ENCODE results near the gene RNASEL. TPM values are rescaled to one million over a fixed set of nuclear protein-coding genes. Genes with fewer than 3 reads are reported as not detected.

RNASEL gene
- total and polyA plus RNA-seq, 2 experiments from 2014 or later: 0.87 to 2.2 TPM

DNA sequence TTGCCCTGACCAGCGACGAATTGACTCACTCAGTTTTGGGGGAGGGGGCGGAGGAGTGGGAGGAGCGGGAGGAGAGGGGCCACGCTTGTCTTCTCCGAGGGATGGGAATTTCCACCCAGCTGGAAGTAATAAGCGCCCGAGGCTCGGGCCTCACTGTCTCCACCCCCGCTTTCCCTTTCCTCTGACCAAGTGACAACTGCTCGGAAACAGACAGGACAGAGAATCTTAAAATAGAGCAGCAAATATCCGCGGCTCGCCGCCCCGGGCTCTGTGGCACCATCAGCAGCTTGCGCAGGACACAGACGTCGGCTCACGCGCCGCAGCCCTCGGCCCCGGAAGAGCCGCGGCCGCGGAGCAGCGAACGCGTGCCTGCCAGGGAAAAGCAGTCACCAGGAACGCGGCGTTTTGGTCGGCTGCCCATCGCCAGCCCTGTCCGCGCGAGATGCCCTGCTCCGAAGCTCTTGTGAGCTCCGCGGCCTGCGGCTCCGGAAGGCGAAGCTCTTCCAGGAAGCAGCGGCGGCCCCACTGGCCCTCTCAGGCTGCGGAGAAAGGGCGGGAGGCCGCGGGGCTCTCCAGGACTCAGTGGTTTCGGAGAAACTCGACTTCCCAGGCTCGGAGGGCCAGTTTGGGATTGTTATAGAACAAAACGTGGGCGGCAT, 25.9 kb upstream of the RNASEL start:
- TF ChIP-seq, protein P1, sequence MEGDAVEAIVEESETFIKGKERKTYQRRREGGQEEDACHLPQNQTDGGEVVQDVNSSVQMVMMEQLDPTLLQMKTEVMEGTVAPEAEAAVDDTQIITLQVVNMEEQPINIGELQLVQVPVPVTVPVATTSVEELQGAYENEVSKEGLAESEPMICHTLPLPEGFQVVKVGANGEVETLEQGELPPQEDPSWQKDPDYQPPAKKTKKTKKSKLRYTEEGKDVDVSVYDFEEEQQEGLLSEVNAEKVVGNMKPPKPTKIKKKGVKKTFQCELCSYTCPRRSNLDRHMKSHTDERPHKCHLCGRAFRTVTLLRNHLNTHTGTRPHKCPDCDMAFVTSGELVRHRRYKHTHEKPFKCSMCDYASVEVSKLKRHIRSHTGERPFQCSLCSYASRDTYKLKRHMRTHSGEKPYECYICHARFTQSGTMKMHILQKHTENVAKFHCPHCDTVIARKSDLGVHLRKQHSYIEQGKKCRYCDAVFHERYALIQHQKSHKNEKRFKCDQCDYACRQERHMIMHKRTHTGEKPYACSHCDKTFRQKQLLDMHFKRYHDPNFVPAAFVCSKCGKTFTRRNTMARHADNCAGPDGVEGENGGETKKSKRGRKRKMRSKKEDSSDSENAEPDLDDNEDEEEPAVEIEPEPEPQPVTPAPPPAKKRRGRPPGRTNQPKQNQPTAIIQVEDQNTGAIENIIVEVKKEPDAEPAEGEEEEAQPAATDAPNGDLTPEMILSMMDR (IDR thresholded peaks at IDR 0.05; ENCODE audit: low read depth, low read length): no peak
- peak; percentile 70 to 91 for DNase-seq (ENCODE audit: low read depth in 1 of 2, low spot score in 1 of 2)
- peak overlapping the region; percentile 4 for H3K27ac ChIP-seq
- H3K4me3 ChIP-seq: peak overlapping the region; percentile 23
- no peaks in the 10 kb centered on the region for H3K36me3 ChIP-seq
- peaks cover 12% of the 10 kb centered on the region for H3K4me1 ChIP-seq (ENCODE audit: low read depth)
- H3K9me3 ChIP-seq (ENCODE audit: low read depth): no peaks in the 10 kb centered on the region
- peaks cover 7% of the 10 kb centered on the region for H3K27me3 ChIP-seq

DNA sequence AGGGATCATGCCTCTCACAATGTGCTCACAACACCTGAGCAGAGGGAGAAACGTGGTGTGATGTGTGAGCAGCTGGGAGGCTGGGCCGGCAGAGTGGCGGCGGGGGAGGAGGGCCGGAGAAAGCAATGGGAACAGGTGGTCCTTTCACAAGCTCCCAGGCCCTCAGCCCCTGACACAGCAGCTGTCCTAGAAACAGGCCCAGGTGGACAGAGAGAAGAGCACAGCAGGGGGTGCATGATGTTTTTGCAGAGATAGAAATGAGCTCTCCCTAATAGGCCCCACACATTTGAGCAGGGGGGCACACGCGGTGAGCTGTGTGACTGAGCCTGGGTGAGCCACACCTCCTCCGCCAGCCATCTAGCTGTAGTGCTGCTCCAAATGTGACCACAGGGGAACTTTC, 22.7 kb upstream of the RNASEL start:
- no peak overlapping the region for H3K27ac ChIP-seq
- H3K27me3 ChIP-seq: peaks cover 15% of the 10 kb centered on the region
- H3K9me3 ChIP-seq (ENCODE audit: low read depth): no peaks in the 10 kb centered on the region
- DNase-seq (ENCODE audit: low read depth in 1 of 2, low spot score in 1 of 2): no peak
- H3K4me1 ChIP-seq (ENCODE audit: low read depth): peaks cover 12% of the 10 kb centered on the region
- H3K4me3 ChIP-seq: no peak overlapping the region
- TF ChIP-seq, protein P1 (IDR thresholded peaks at IDR 0.05; ENCODE audit: low read depth, low read length): no peak
- no peaks in the 10 kb centered on the region for H3K36me3 ChIP-seq

DNA sequence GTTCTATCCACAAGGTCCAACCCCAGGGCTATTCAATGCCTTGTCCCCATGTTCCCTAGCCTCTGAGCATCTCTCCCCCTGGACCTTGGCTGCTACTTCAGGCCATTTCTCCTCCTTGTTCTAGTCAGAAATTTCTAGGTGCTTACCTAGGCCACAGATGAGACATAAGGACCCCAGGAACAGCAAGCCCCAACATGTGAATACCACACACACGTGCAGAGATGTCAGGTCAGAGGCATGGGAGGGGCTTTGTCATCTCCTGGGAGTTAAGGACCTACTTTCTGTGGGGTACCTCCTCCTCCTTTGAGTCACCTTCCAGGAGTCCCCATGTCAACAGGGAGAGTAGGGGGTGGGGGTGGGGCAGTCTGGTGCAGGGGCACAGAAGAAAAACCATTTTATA, 22.3 kb upstream of the RNASEL start:
- peaks cover 12% of the 10 kb centered on the region for H3K4me1 ChIP-seq (ENCODE audit: low read depth)
- H3K27ac ChIP-seq: no peak overlapping the region
- TF ChIP-seq, protein P1 (IDR thresholded peaks at IDR 0.05; ENCODE audit: low read depth, low read length): no peak
- no peaks in the 10 kb centered on the region for H3K36me3 ChIP-seq
- no peak overlapping the region for H3K4me3 ChIP-seq
- H3K9me3 ChIP-seq (ENCODE audit: low read depth): no peaks in the 10 kb centered on the region
- H3K27me3 ChIP-seq: peaks cover 15% of the 10 kb centered on the region
- no peak for DNase-seq (ENCODE audit: low read depth in 1 of 2, low spot score in 1 of 2)

DNA sequence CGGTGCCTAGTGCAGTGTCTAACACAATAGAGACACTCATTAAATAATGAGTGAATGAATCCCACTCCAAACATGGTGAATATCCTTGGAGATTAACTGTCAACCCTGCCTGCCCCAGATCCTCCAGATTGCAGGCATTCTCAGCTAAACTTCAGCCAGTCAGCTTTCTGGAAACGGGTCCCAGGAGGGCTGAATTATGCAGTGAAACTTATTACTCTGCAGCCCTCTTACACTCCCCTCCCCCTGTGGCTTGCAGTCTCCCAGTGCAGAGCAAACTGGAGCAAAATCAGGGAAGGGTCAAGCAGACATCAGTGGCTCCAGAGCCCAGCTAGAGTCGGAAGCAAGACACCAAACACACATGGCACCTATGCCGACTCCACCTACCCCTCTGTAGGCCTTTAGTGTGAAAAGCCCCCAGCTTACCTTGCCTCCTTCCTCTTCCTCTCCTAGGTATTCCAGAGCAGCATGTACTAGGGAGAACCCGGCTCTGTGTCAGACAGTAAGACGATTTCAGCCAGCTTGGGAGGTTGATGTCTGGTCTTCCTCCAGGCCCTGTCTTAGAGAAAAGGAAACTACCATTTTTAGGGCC, 21.6 kb upstream of the RNASEL start:
- no peak for DNase-seq (ENCODE audit: low read depth in 1 of 2, low spot score in 1 of 2)
- TF ChIP-seq, protein P1 (IDR thresholded peaks at IDR 0.05; ENCODE audit: low read depth, low read length): no peak
- H3K27ac ChIP-seq: no peak overlapping the region
- peaks cover 7% of the 10 kb centered on the region for H3K4me1 ChIP-seq (ENCODE audit: low read depth)
- H3K36me3 ChIP-seq: no peaks in the 10 kb centered on the region
- peaks cover 15% of the 10 kb centered on the region for H3K27me3 ChIP-seq
- no peaks in the 10 kb centered on the region for H3K9me3 ChIP-seq (ENCODE audit: low read depth)
- H3K4me3 ChIP-seq: no peak overlapping the region

DNA sequence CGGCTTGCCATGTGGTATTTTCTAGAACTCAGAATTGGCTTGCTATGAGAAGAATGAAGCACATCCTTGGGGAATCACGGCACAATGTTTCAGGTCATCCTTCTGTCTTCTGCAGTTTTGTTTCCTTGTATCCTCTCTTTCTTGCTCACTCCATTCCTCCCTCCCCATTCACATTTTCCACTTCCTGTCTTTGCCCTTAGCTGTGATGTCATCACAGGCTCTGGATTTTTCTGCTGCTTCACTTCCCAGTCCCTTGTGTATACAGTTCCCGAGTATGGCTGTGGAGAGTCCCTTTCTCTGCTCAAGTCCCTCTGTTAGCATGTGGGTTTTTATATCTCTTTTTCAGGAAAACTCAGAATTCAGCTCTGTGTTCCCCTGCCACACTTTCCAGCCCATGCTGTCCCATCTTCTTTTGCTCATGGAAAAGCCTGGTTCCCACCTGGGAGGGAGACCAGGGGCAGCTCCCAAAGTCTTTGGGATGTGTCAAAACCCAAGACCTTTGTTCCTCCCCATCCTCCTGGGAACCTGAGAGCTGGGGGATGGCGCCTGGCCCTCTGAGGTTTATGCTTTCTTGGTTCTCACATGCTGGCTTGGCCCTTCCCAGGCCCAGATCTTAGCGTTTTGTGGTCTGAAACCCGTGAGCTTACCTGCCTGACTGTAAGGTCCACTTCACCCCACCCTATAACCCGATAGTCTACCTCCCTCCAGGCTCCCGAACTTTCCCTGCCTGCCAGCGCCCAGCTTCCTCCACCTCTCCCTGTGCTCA, 20.0 kb upstream of the RNASEL start:
- no peak overlapping the region for H3K4me3 ChIP-seq
- no peak overlapping the region for H3K27ac ChIP-seq
- TF ChIP-seq, protein P1 (IDR thresholded peaks at IDR 0.05; ENCODE audit: low read depth, low read length): no peak
- H3K9me3 ChIP-seq (ENCODE audit: low read depth): no peaks in the 10 kb centered on the region
- peaks cover 19% of the 10 kb centered on the region for H3K27me3 ChIP-seq
- H3K36me3 ChIP-seq: no peaks in the 10 kb centered on the region
- H3K4me1 ChIP-seq (ENCODE audit: low read depth): no peaks in the 10 kb centered on the region
- peak in 1 of 2 donors; percentile 62 for DNase-seq (ENCODE audit: low read depth in 1 of 2, low spot score in 1 of 2)
